K562 (cell line): Measurements from ENCODE around the gene XPOT. TPM values are rescaled to one million over a fixed set of nuclear protein-coding genes. Genes with fewer than 3 reads are reported as not detected.

Experiments
- ATAC-seq: fragments of 200-7000 bp; cut with Tn5 transposase; 3 replicates; pipeline ENCODE4 v1.9.1; 2020; ENCODE audit warnings: moderate library complexity
- BruUV-seq: library from RNA; stranded (reverse); fragments of 400-500 nt; replicated peaks from 2 replicates; lab custom pipeline; 2021; lab: Mats Ljungman, UMichigan
- CTCF ChIA-PET: fragments of 300-600 bp; formaldehyde crosslinking; extraction: SDS; loops from one replicate; lab custom pipeline; 2021; ENCODE audit warnings: low intra/inter-chr PET ratio; lab: Yijun Ruan, JAX
- POLR2A ChIA-PET: fragments of 300-600, 350-650 bp; sonication (Branson Sonifier 250); formaldehyde crosslinking; extraction: SDS; loops from one replicate; lab custom pipeline; 2021; ENCODE audit warnings: antibody characterized with exemption, inconsistent platforms; lab: Yijun Ruan, JAX
- DNase-seq, 4 experiments: peaks; one replicate each; pipeline versions ENCODE4 v3.0.0 to v3.0.0-alpha.2; 2011 to 2018; ENCODE audit warnings: low spot score in 3 of 4, mixed read lengths in 3 of 4; ENCODE audit errors: extremely low read depth in 1 of 4
- FAIRE-seq: peaks from 2 replicates; lab custom pipeline; 2011; peaks lifted over from hg19 to GRCh38; lab: Jason Lieb, UNC
- H2AFZ ChIP-seq: 2 replicates; pipeline ENCODE4 v1.6.0; 2011; ENCODE audit warnings: low read depth, low read length, control low read depth, inconsistent platforms
- H3K27ac ChIP-seq: fragments of 200-600 bp; 3 replicates; pipeline ENCODE4 v1.8.0; 2011; ENCODE audit warnings: low read depth, mild to moderate bottlenecking, control low read depth, inconsistent platforms, low read length, moderate library complexity, mixed read lengths; ENCODE audit errors: extremely low read depth
- H3K27me3 ChIP-seq, 2 experiments: fragments of 300-600 bp in 1 of 2; 2 replicates in 1 of 2; 3 replicates in 1 of 2; pipeline versions ENCODE4 v1.6.0 to v1.8.0; 2011; ENCODE audit warnings: inconsistent platforms in 2 of 2, low read length in 2 of 2, mild to moderate bottlenecking in 1 of 2, mixed read lengths in 1 of 2, moderate library complexity in 1 of 2; ENCODE audit not compliant: control insufficient read depth in 2 of 2, insufficient read depth in 2 of 2
- H3K36me3 ChIP-seq: fragments of 300-600 bp; 3 replicates; pipeline ENCODE4 v1.8.0; 2011; ENCODE audit warnings: mild to moderate bottlenecking, low read length, inconsistent platforms; ENCODE audit not compliant: control insufficient read depth, insufficient read depth
- H3K4me1 ChIP-seq, 2 experiments: fragments of 200-600 bp in 1 of 2; replicated peaks in 1 of 2; 2 replicates in 1 of 2; 3 replicates in 1 of 2; pipeline versions ENCODE4 v1.5.1 to v1.8.0; 2011; ENCODE audit warnings: inconsistent platforms in 2 of 2, low read length in 2 of 2, mild to moderate bottlenecking in 1 of 2, mixed read lengths in 1 of 2, moderate library complexity in 1 of 2; ENCODE audit not compliant: control insufficient read depth in 2 of 2, insufficient read depth in 2 of 2
- H3K4me2 ChIP-seq: 2 replicates; pipeline ENCODE4 v1.6.1; 2011; ENCODE audit warnings: low read length, control low read depth, inconsistent platforms, mixed read lengths; ENCODE audit not compliant: insufficient read depth
- H3K4me3 ChIP-seq: fragments of 200-600 bp; sonication (generic), shearing (Covaris generic); 2 replicates; pipeline ENCODE4 v1.5.1; 2016; ENCODE audit warnings: control low read depth, inconsistent platforms
- H3K79me2 ChIP-seq: fragments of 200-600 bp; 3 replicates; pipeline ENCODE4 v1.8.0; 2011; ENCODE audit warnings: low read length, inconsistent platforms; ENCODE audit not compliant: control insufficient read depth, insufficient read depth
- H3K9ac ChIP-seq, 2 experiments: 2 replicates each; pipeline versions ENCODE4 v1.6.0 to v1.6.1; 2011; ENCODE audit warnings: low read depth in 2 of 2, low read length in 2 of 2, control low read depth in 1 of 2, inconsistent platforms in 1 of 2, mild to moderate bottlenecking in 1 of 2, mixed read lengths in 1 of 2; ENCODE audit not compliant: insufficient read depth in 1 of 2
- H3K9me1 ChIP-seq: one replicate; pipeline ENCODE4 v1.6.0; 2011; ENCODE audit warnings: inconsistent platforms, mild to moderate bottlenecking, low read length, moderate library complexity; ENCODE audit not compliant: control insufficient read depth, insufficient read depth
- H3K9me3 ChIP-seq: replicated peaks from 2 replicates; pipeline ENCODE4 v1.5.1; 2011; ENCODE audit warnings: low read depth, low read length, inconsistent platforms; ENCODE audit not compliant: control insufficient read depth, insufficient read depth
- H4K20me1 ChIP-seq: replicated peaks from 2 replicates; pipeline ENCODE4 v1.6.1; 2011; ENCODE audit warnings: low read length, inconsistent platforms, mixed read lengths; ENCODE audit not compliant: control insufficient read depth, insufficient read depth
- COPS2 ChIP-seq: fragments of 450-650 bp; conservative IDR thresholded peaks from 2 replicates; pipeline ENCODE4 v1.6.1; 2016; ENCODE audit warnings: mild to moderate bottlenecking, moderate library complexity
- HBP1 ChIP-seq: fragments of 450-650 bp; formaldehyde crosslinking; IDR thresholded peaks from 2 replicates; pipeline ENCODE4 v1.4.0; 2022; ENCODE audit warnings: missing genetic modification characterization
- RFX1 ChIP-seq: fragments of 450-650 bp; IDR thresholded peaks from 2 replicates; pipeline ENCODE4 v1.6.1; 2016; ENCODE audit warnings: mild to moderate bottlenecking, moderate library complexity
- SMARCA5 ChIP-seq: fragments of 450-650 bp; IDR thresholded peaks from 2 replicates; pipeline ENCODE4 v1.6.1; 2016
- TCF3 ChIP-seq: sonication (generic); formaldehyde crosslinking; IDR thresholded peaks from 2 replicates; pipeline ENCODE4 v1.4.0; 2020; ENCODE audit warnings: mild to moderate bottlenecking, missing genetic modification reagents
- ZNF592 ChIP-seq: fragments of 450-650 bp; IDR thresholded peaks from 2 replicates; pipeline ENCODE4 v1.6.1; 2017; ENCODE audit warnings: antibody characterized with exemption, mild to moderate bottlenecking
- WGBS: fragments of 100-300 bp; shearing (Covaris generic); methylation state at CpG from one replicate; pipeline ENCODE4 v1.1.6; 2016; ENCODE audit warnings: low coverage, mixed read lengths; ENCODE audit not compliant: insufficient coverage; ENCODE audit errors: missing lambda C conversion rate; 5-methylcytosine and 5-hydroxymethylcytosine counted together
- in situ Hi-C: fragments of 300-500 bp; cut with MboI; formaldehyde crosslinking; loops from 4 replicates; pipeline ENCODE4 v1.15.0; 2018; ENCODE audit warnings: inconsistent platforms, mixed read lengths
- intact Hi-C: fragments of 100-400 bp; cut with micrococcal nuclease; formaldehyde crosslinking; loops from 2 replicates; pipeline ENCODE4 v1.14.2; 2022
- polyA plus RNA-seq, 8 experiments: library from polyadenylated mRNA; depleted of rRNA in 4 of 8; stranded (reverse) in 5 of 8; unstranded in 3 of 8; fragments of >200 nt; fragmentation: Nextera tagmentation in 2 of 8; fragmentation: Illumina TruSeq in 1 of 8; extraction: Ambion mirVana in 2 of 8; extraction: Trizol in 1 of 8; gene quantifications; 2 replicates each; pipeline versions ENCODE4 v1.2.1 to v1.2.3, GENCODE V29; 2011 to 2014; ENCODE audit warnings: inconsistent platforms in 1 of 8, missing spikeins in 1 of 8
- total RNA-seq, 7 experiments: library from RNA; depleted of rRNA in 6 of 7; stranded (reverse); fragments of >200 nt in 6 of 7; fragmentation: Illumina TruSeq in 2 of 7; extraction: Trizol in 2 of 7; gene quantifications; 2 replicates each; pipeline versions ENCODE4 v1.2.1 to v1.2.3, GENCODE V29; 2011 to 2021; ENCODE audit warnings: low replicate concordance in 1 of 7

XPOT gene
- total and polyA plus RNA-seq, 9 of the 15 experiments (the other 6 are each of a cell fraction or from before 2014, with no cell fraction given) = 26.2 to 192 (median 102) TPM

GRCh38 chr12:64457923-64458322 is 53.7 kb downstream of the XPOT start:
- no peaks in the 10 kb centered on the region for H3K9me1 ChIP-seq
- no peaks in the 10 kb centered on the region for H4K20me1 ChIP-seq
- peak overlapping the region; percentile 64; the same call in 1 of the 2 replicates for H3K4me2 ChIP-seq
- WGBS = 70% methylated on average over 4 of the region's 4 CpGs
- ATAC-seq (no peak), FAIRE-seq (no peak), DNase-seq (no peak)
- H3K4me1 ChIP-seq = peaks cover 13 to 21% of the 10 kb centered on the region in 2 experiments
- intact Hi-C loops = no loop called here
- BruUV-seq = no TSS peak
- no peaks in the 10 kb centered on the region for H3K9me3 ChIP-seq
- in situ Hi-C loops = no loop called here
- POLR2A ChIA-PET = interaction anchor here (0.7 to 1.3 kb wide), 3 partner anchors 15 to 54 kb away, joined by 3 read pairs; partner anchors contain the start of gene XPOT
- H3K9ac ChIP-seq = no peak overlapping the region
- no peak overlapping the region for H2AFZ ChIP-seq
- H3K79me2 ChIP-seq = peaks cover 80% of the 10 kb centered on the region
- H3K4me3 ChIP-seq = no peak overlapping the region
- peak overlapping the region; percentile 72 for H3K27ac ChIP-seq
- peaks cover 55% of the 10 kb centered on the region for H3K36me3 ChIP-seq
- no peaks in the 10 kb centered on the region for H3K27me3 ChIP-seq
- TF ChIP-seq SMARCA5 = no peak
- TF ChIP-seq HBP1 = peak; percentile 58; the same call in 1 of the 2 replicates
- TF ChIP-seq COPS2 = no peak
- CTCF ChIA-PET = no interaction called here

GRCh38 chr12:64459394-64459891 is 55.3 kb downstream of the XPOT start:
- peak overlapping the region; percentile 56 for H3K4me2 ChIP-seq
- CTCF ChIA-PET = no interaction called here
- POLR2A ChIA-PET = no interaction called here
- H3K79me2 ChIP-seq = peaks cover 64% of the 10 kb centered on the region
- H3K9ac ChIP-seq = peak overlapping the region; percentile 18 to 45; a peak in 2 of 4 replicates
- no peaks in the 10 kb centered on the region for H4K20me1 ChIP-seq
- intact Hi-C loops (no loop called here), in situ Hi-C loops (no loop called here)
- no TSS peak for BruUV-seq
- no peaks in the 10 kb centered on the region for H3K9me1 ChIP-seq
- H3K4me3 ChIP-seq = no peak overlapping the region
- no peaks in the 10 kb centered on the region for H3K9me3 ChIP-seq
- TF ChIP-seq ZNF592 = peak; percentile 53; the same call in 1 of the 2 replicates
- TF ChIP-seq RFX1 = peak; percentile 16; the same call in 1 of the 2 replicates
- no peak for TF ChIP-seq TCF3
- ATAC-seq (peak; percentile 25; the same call in 2 of the 3 replicates), DNase-seq (peak in 1 of 4 experiments; percentile 16), FAIRE-seq (no peak)
- 50% methylated on average over 3 of the region's 3 CpGs for WGBS
- peak overlapping the region; percentile 62 for H3K27ac ChIP-seq
- H2AFZ ChIP-seq = peak overlapping the region; percentile 42; the same call in 1 of the 2 replicates
- H3K27me3 ChIP-seq = no peaks in the 10 kb centered on the region
- H3K4me1 ChIP-seq = peaks cover 13 to 21% of the 10 kb centered on the region in 2 experiments
- H3K36me3 ChIP-seq = peaks cover 62% of the 10 kb centered on the region
